HG03521 (cell line): ENCODE data around the gene ADAMTS17.

Experiments used
- ATAC-seq: cut with Tn5 transposase; IDR thresholded peaks from one replicate; pipeline ENCODE4 v1.9.1; 2021; ENCODE audit warnings: mild to moderate bottlenecking, moderate library complexity; ENCODE audit not compliant: unreplicated experiment

Gene ADAMTS17

DNA sequence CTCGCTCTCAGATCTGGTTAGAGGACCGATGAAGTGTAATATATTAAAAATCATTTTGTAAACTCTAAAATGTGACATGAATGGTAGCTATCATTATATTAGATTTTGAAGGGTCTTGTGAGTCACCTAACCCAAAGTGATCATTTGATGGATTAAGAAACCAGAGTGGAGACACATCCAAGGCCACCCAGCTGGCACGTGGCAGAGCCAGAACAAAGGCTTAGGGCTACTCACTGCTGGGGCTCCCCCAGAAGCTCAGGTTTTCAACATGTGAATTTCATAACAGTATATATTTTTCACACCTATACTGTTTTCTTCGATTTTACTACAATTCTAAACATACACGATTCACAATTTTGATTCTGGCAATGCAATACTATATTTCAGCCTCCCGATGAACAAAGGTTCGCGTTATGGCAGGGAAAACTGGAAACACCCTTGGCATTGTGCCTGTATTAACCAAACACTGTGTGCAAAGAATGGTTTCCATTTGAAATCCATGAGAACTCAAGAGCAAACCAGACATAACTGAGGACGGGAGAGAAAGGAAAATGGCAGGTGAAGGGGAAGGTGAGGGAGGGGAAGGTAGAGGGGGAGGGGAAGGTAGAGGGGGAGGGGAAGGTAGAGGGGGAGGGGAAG lies 88.9 kb downstream of the ADAMTS17 start:
- no peak for ATAC-seq

DNA sequence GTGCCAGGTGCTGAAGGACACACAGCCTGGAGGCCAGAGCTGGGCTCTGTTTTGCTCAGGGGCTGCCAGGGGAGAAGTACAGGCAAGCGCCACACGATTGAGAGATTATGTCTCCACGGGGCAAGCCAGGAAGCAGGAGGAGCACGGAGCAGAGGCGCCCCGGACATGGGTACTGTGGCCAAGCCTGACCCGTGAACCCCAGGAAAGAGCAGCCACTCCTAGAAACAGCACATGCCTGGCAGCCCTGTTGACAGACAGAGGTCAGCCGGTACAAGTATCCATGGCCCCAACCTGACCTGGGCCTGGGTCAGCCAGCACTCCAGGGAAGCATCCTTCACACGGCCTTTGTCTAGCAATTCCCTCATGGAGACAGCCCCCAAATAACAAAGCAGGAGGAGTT lies 89.4 kb downstream of the ADAMTS17 start:
- ATAC-seq, result no peak

DNA sequence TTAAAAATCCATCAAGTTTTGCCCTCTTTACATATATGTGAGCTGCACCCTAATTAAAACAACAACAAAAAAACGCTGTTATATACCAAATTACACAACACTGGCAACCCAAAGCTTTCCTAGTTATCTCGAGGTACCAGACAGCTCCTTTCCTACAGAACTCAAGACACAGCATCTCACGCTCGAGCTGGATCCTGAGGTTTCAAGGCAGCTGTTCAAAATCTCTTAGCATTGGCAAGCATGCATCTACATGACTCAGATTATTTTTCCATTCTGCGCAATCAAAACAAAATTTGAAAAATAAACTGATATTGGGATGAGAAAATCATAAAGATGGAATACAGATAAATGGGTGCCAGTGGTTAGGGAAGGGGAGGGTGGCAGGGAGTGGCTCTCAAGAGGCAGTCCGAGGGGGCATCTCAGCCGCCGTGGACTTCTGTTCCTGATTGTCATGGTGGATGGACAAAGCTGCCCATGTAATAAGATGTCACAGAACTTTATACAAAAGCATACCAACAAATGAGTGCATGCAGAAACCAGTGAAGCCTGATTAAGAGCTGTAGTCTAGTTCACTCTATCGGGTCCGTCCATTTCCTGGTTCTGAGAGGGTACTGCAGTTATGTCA lies 91.5 kb downstream of the ADAMTS17 start:
- ATAC-seq, result no peak

DNA sequence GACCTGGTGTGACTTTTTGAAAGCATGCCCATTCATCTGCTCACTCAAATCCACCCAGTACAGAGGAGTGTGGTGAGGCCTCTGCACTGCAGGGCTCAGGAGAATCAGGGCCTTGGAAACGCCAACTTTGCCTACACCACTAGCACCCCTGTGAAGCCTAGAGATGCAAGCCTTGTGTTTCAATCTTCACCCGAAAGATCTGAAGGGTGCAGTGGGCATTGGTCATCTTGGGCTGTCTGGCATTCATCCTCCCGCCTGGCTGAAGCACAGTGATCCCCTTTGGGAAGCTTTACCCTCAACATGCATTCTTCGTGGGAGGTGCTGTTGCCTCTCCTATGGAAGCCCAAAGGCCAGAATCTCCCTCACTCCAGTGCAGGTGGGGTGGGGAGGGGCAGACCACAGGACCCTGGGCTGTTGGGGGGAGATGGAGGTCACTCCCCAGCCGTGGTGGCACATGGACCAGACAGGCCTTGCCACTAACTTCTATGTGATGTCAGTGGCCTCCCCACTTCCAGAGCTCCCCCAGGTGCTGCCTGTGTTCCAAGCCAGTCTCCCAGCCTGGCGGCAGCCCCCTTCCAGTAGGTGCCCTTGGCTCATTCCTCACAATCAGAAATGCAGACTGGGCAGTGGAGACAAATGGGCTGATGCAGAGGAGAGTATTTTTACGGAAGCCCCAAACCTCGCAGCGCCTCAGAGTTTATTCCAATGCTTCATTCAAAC lies 92.5 kb downstream of the ADAMTS17 start:
- ATAC-seq, result no peak

DNA sequence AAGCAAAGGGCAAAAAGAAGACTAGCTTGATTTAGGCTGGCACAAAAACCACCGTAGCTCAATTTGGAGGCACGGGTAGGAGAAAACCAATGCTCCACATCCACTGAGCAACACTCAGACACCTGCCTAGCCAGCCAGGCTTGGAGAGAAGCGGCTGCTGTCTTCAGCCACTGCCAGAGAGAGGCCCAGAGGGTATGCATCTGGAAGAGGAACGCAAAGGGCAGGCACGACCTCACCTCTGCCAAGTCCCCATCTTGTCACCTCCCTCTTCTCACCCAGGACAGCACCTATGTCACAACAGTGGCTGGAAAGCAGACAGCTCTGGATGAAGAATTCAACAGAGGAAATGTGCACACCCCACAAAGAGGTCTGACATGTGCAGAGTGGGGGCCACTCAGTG lies 93.5 kb downstream of the ADAMTS17 start:
- ATAC-seq, result no peak

DNA sequence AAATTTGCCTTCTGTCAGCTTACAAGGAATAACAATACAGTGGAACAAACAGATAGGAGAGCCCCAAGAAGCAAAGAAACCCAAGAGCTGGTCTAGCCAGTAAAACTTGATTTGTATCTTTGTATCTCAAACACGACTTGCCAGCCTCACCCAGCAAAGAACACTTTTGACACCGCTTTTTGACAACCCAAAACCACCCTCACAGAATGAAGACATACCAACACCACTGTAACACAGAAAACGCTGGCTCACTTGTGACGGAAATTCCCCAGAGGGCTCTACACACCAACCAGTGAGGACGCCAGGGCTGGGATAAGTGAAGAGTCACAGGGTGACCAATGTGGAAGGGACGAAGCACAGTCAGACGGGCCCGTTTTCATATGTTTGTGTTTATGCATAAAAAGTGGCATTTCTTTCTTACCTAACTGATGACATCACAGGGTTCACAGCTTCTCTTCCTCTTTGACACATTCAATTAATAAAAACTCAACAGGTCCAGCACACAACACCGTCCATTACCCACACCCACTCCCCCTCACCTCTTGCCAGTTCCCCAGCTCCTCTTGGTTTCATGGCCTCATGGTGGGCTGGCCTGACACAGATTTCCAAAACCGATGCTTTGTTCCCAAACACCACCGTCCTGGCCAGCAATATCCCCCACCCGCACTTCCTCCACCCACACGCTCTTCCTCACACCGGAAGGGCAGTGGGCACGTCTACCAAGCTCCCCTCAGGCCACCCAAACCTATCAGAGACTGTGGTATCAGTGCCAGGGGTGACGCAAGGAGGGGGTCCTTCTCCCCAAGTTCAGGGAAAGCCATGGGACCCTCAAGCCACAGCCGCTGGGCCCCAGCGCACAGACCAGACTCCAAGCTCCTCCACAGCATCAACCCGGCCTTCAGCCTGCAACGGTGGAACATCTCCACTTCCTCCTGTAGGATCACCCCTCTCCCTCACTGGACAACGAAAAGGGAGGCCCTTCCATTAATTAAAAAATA lies 94.2 kb downstream of the ADAMTS17 start:
- no peak for ATAC-seq

DNA sequence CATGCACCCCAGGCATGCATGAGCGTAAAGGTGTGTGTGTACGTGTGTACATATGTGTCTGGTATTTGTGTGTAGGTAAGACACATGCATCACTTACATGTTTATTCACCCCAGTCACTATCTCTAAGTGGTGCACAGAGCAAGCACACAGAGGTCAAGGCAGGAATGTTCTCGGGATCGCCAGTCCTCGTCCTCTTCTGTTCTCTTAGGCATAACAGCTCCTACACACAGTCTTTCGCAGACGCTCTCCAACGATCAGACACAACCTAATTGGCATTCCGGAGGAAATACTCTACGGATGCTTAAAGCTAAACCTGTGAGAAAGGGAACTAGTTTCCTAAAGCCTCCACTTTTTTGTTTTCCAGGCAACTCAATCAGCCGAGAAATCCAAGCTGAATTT lies 95.9 kb downstream of the ADAMTS17 start:
- no peak for ATAC-seq

DNA sequence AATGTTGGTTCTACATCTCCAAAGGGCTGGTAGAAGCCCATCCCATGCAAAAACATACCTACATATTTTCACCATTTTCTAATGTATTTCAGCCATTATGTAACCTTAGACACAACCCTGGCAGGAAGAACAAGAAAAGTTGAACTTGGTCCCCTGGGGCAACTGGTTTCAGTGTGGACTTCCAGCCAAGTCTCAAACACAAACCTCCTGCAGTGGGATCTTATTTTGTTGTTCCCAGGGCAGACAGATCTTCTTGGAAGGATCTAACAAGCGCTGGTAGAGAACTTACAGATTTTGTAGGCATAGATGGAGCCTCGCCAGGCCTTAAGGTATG lies 96.3 kb downstream of the ADAMTS17 start:
- ATAC-seq, result no peak

DNA sequence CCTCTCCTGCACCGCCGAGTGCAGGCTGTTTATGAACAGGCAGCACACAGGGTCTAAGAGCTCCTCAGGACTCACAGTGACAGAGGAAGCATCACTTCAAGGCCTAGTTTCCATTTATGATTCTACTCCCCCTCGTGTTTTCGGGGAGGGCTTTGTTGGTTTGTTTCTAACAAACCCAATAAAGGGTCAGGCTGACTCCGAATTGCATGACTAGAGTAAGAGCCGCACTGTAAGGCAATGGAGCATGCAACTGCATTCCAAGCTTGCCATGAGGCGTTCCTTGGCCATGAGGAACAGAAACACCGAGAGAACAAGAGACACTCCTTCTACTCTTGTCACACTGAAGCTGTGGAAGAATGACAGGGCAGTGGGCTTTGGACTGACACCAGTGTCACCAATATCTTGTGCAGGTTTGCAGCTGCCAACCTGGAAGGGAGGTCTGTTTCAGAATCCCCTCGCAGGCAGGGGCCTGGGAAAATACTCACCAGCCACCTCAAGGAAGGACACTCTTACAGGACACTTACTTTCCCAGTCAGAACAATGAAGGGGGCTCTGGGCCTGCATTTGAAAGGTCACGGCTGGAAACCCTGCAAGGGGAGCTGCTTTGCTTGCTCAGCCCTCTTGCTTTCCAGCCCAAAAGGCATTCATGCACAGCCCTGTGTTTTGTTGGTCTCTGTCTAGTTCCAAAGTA lies 96.8 kb downstream of the ADAMTS17 start:
- ATAC-seq, result no peak

DNA sequence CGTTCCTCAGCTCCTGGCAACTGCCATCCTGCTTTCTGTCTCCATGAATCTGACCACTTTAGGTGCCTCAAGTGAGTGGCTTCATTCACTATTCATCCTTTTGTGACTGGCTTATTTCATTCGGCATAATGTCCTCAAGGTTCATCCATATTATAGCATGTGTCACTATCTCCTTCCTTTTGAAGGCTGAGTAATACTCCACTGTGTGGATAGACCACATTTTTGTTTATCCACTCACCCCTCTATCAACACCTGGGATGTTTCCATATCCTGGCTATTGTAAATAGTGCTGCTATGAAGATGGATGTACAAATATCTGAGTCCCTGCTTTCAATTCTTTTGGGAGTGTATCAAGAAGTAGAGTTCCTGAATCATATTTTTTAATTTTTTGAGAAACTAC lies 98.8 kb downstream of the ADAMTS17 start:
- ATAC-seq, result no peak

DNA sequence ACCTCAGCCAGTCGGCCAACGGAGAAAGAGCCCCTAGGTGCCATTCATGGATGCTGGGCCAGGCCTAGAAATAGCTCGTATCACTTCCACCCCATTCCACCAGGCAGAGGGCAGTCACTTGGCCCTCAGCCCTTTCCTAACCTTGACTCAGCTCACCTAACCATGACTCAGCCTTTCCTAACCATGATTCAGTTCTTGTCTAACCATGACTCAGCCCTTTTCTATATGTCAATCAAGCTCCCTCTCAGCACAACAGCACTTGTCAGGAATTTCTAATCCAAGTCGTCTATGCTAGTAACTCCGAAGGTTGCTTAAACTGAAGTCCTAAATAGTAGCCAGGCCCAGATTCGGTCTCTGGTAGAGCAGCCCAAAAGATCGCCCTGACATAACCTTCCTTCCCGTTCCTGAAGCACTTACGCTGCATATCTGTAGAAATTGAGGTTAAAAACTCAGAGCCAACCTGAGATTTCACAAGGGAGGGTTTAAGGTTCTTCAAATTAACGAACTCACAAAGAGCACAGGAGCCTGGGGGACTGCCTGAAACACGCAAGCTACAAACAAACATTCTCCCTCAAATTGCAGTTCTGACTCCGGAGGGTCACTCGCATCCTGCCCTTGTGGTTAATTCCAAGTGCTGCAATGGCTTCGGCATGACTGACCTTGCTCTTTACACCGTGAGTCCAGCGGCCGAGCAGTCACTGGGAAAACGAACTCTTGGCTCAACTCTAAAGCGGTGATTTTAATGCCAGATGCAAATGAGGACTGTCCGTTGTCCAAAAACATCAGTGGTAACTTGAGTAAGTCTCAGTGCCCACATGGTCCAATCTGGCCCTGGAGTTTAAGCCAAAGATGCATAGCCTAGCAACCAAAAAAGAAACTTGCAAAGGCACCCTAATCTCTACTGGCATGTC lies 99.9 kb downstream of the ADAMTS17 start:
- no peak for ATAC-seq

DNA sequence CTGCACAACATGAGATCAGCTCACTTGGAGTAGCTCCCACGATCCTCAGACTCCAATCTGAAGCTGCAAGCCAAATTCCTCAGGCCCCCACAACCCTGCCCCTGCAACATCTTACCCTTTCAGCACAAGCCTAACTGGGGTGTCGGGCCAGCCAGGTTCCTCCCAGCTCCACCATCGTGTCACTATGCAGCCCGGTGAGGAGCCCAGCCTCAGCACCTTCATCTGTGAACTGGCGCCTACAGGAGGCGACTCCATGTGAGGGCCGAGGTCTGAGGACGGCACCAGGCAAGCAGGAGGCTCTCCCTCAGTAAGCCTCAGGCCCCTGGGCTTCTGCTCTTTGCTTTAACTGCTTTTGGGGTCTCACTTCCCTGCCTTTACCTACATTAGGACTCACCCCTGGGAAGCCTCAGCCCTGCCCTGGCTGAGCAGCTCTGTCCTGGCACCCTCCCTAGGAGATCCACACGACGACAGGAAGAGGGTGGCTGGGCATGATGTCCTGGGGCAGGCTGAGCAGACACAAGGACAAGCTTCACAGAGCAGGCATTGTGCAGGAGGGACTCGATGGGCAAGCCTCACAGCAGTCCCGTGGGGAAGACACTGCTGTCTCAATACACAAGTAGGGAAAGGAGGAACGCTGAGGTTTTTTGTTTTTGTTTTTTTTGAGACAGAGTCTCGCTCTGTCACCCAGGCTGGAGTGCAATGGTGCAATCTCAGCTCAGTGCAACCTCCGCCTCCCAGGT lies 104.6 kb downstream of the ADAMTS17 start:
- ATAC-seq, result no peak

DNA sequence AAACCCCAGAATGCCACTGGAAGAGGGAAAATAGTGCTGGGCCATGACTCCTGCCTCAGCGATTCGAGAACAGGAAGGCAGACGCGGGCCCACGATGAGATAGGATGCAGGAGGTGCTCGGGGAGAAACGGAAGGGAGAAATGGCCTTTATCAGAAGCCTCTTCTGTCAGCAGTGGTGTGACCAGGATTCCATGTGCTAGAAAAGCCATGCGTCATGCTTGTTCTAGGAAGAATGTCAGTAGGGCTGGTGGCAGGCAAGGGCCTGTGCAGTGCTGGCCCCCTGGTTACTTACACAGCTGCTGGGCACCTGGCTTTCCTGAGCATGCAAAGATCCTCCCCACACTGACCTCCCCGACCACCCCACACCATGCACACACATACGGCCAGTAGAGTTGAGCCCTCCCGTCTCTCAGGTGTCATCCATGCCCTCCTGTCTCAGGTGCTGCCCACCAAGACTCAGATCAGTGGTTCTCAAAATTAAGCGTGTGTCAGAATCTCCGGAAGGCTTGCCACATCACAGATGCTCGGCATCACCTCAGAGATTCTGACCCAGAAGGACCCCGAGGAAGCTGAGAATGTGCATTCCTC lies 106.7 kb downstream of the ADAMTS17 start:
- no peak for ATAC-seq

DNA sequence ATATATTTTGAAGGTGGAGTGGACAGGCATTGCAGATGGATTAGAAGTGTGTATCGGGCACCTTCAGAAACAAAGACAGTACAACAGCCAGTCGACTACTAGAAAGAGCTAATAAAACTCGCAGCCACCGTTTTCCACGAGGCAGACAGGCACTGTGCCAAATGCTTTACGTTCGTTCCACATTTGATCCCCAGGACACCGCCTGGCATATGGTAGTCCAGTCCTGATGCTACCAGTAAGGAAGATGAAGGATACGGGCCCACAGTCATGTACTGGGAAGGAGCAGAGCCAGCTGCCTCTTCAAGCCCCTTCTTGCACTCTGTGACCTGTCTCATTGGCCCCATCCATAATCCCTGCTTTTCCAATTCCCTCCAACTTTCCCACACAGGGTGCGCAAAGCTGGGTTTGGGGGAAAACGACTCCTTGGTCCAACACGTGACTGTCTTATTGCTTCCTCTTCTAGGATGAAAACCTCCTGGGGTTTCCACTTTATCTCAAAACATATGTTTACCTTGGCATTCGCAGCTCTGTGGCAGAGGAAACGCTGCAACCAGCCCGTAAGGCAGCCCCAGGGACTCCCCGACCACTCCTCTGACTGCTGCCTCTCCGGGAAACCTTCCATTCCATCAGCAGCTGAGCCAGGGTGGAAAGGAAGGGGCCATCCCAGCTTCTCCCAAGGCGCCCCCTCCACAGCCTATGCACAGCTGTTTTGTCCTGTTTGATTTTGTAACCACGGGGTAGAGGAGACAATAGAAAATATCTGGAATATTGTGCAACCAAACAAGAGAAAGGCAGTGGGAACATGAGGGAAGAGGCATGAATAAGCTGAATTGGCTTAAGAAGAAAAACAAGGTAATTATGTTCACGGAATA lies 107.4 kb downstream of the ADAMTS17 start:
- ATAC-seq, result no peak

DNA sequence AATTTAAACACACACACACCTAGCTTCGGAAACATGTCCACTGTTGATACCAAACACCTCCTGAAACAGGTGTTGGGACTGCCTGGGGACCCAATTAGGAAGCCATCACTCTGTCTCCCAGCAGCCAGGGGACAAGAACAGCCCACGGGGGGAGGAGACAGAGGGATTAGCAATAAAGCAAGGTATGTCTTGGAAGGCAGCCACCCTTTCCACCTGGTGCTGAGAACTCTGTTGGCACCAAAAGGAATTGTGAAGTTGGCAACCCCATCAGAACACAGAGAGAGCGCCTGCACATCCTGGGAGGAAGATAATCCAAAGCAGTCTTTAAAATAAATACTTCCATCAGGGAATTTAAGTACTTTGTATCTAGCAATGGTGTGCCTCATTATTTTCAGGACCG lies 111.0 kb downstream of the ADAMTS17 start:
- no peak for ATAC-seq

DNA sequence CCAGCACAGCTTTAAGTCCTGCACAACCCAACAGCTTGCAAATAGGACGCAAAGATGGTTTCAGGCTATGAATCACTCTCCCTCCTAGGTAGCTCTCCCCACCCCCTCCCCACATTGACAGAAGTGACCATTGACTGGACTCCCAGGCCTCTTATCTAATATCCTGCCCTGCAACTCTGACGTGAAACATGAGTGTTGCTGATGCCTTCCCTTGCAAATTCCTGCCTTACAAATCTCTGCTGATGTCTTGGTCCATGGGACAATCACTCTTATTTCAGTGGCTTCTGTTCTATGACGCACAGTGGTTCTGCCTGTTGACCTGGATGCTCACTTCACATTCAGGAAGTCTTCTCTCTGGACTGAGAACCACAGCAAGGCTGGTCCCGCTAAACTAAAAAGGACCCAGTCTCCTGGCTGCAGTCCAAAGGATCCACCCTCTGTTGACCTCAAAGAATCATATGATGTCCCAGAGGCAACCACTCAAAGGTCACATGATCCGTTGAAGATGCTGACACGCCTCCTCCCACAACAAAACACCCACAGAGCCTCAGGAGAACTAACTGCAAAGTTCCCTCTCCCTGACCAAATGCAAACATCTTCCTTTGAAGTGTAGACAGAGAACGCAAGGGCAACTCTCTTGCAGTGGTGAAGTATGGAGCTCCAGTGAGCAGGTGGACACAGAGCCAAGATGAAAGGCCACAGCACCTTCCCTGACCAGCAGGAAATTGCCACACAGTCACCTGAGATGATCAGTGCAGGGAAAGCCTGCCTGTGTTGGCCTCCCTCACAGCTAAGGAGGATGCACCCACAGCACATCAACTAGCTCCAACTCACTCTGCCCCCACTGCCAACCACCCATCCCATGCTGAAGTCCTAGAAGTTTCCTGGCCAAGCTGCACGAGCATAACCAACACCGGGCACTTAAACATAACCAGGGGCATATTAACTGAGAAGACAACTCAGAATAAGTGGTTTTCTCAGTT lies 112.3 kb downstream of the ADAMTS17 start:
- ATAC-seq, result no peak
